Upper lobe of left lung (tissue), 4 donors: ENCODE data around the gene PGBD4.

Experiments used
- EP300 ChIP-seq, 4 donors: sonication (generic); formaldehyde crosslinking; IDR thresholded peaks; one replicate each; pipeline ENCODE4 v1.5.1; 2017; ENCODE audit warnings: antibody characterized with exemption in 4 of 4, control low read depth in 2 of 4
- POLR2A ChIP-seq, 4 donors: fragments of 450-650 bp; IDR thresholded peaks; one replicate each; pipeline ENCODE4 v1.5.1; 2016 to 2017; ENCODE audit warnings: antibody characterized with exemption in 4 of 4, mild to moderate bottlenecking in 2 of 4
- POLR2AphosphoS5 ChIP-seq, 2 donors: sonication (generic); formaldehyde crosslinking; IDR thresholded peaks; one replicate each; pipeline ENCODE4 v1.5.1; 2017; ENCODE audit warnings: antibody characterized with exemption in 2 of 2
- TF ChIP-seq, protein P1 (sequence below), 6 experiments: fragments of 450-650 bp in 4 of 6; fragments of 200-600 bp in 2 of 6; sonication (generic) in 2 of 6; IDR thresholded peaks; one replicate each; pipeline ENCODE4 v1.5.1; 2016 to 2019; ENCODE audit warnings: antibody characterized with exemption in 6 of 6

DNA sequence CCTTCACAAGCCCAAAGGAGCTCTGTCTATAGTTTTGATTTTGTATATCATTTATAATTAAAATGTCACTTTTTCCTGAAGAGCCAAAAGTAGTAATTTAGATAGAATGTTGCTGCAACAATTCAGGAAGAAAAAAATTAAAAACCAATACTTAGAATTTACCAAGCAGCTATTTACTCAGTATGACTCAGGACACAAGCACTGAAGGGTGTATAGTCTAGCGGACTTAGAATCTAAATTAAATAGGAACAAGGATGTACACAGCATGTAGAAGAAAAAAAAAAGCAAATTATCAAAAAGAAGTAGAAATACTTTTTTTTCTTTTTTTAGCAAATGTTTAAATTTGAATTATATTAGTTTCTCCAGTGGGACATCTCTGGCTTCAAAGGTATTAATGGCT is 31.6 kb downstream of the PGBD4 start:
- TF ChIP-seq, protein P1, sequence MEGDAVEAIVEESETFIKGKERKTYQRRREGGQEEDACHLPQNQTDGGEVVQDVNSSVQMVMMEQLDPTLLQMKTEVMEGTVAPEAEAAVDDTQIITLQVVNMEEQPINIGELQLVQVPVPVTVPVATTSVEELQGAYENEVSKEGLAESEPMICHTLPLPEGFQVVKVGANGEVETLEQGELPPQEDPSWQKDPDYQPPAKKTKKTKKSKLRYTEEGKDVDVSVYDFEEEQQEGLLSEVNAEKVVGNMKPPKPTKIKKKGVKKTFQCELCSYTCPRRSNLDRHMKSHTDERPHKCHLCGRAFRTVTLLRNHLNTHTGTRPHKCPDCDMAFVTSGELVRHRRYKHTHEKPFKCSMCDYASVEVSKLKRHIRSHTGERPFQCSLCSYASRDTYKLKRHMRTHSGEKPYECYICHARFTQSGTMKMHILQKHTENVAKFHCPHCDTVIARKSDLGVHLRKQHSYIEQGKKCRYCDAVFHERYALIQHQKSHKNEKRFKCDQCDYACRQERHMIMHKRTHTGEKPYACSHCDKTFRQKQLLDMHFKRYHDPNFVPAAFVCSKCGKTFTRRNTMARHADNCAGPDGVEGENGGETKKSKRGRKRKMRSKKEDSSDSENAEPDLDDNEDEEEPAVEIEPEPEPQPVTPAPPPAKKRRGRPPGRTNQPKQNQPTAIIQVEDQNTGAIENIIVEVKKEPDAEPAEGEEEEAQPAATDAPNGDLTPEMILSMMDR (IDR thresholded peaks at IDR 0.05), result no peak
- TF ChIP-seq POLR2A (IDR thresholded peaks at IDR 0.05) (no peak), EP300 (IDR thresholded peaks at IDR 0.05) (no peak), POLR2AphosphoS5 (IDR thresholded peaks at IDR 0.05) (no peak)
